Dermis blood vessel endothelial cell (primary cell): Measurements from ENCODE around the gene HAUS3. TPM values are rescaled to one million over a fixed set of nuclear protein-coding genes. Genes with fewer than 3 reads are reported as not detected.
"Not testable (repeated sequence)": the region's sequence is repeated elsewhere in the genome, so short reads cannot be mapped to it uniquely, and the experiment has no call there.

Experiments
- DNase-seq: peaks from one replicate; pipeline ENCODE4 v3.0.0; 2010
- total RNA-seq: library from RNA; depleted of rRNA; stranded (reverse); fragments of >200 nt; gene quantifications from 2 replicates; pipeline ENCODE4 v1.2.3, GENCODE V29; 2014

Gene HAUS3
- total RNA-seq, 1 donor from 2014 or later = 14.0 TPM

DNA sequence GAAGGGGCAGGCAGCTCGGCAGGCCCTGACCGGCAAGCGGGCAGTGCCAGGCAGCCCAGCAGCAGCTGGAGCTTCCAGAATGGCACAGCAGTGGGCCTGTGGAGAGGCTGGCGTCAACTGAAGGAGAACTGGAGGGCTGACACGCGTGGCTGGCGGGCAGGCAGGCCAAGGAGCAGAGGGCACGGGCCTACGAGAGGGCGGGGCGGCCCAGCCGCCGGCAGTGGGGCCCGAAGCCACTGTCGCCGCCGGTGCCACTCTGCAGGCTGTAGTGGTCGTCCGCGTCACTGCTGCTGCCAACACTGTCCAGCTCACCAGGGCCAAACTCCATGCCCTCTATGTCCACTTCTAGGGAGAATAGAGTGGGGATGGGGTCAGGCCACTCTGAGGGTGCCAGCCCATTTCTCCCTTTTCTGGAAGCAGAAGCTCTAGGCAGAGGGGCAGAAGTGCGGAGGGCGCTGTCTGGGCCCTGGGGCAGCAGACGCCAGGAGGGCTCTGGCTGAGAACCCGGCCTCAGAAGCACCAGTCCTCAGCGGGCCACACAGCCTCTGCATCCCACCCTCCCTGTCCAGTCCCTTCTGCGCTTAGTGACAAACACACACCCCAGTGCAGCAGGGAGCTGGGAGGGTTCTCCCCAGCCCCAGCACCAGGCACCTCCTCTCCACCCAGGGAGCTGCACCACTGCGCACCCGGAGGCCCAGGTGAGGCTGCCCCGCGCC lies 8.6 kb upstream of the HAUS3 start:
- no peak for DNase-seq

DNA sequence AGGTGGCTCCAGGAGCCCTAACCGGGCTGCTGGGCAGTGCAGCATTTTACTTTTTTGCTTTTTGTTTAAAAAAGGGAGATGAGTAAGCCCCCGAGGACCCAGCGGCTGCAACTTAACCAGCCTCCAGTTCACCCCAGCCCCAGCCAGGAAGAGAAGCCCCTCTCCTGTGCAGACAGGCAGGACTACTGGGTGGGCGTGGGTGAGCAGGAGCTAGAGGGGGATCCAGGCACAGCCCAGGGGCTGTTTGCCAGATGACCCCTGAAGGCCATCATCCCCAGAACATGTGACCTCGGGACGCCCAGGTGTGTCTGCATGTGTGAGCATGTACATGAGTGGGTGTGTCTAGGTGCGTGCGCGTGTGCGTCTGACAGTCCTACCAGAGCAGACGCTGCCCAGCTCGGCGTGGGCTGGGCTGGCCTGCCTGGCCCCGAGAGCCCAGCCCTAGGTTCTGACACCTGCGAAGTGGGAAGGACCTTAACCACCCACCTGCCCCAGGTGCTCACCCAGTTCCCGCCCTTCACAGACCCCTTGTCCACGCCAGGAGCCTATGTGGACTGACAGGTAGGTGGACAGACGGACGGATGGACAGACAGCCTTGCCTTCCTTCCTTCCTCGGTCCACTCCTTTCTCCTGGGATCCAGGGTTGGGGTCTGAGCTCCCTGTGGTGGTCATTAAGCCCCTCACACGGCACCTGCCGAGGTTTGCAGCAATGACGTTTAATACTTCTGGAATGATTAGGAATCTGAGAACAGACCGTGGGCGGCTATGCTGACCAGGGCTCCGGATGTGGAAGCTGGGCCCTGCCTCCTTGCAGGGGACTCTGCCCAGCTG lies 7.8 kb upstream of the HAUS3 start:
- DNase-seq = no peak

DNA sequence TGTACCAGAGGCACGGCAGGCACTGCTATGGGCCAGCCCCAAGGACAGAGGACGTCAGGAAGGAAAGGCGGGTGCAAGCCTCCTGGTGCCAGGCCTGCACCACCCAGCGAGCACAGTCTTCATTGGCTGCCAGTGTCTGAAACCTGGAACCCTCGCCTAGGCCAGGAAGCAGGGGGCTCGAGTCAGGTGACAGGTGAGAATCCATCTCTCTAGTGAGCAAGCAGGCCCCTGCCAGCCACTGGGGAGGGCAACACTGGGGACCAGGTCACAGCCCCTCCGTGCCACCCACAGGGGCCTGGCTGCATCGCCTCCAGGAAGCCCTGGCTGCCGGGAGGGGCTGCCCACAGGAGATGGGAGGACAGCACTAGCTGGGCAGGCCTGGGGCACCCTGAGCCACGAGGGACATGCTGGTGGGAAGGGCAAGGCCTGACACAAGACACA lies 6.9 kb upstream of the HAUS3 start:
- DNase-seq = no peak

DNA sequence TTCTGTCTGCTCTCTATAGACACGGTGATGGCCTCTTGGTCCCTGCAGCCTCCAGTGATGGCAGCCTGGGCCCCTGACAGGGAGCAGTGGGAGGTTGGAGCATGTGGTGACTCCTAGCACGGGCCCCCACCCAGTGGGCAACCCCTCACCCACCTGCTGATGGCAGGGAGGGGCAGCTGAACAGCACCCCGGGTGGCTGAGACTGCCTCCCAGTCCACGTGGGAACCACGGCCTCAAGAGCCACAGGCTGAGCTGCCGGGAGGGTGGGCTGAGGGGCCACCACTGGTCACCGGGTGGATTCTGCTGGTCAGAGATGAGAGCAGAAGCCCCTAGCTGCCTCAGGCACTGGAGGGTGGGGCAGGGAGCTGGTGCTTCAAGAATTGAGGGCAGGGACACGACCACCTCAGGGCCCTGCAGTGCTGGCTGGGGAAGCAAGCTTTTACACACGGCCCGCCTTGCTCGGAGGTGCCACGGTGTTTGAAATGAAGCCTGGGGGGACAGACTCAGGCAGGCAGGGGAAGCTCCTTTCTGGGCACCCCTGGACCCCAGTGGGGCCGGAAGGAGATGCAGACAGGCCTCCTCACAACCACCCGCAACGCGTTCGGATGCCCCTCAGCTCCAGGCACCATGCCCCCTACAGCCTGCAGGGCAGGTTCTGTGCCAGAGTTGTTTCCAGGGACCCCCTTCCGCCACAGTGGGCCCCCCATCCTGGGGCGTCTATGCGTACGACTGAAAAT lies 6.3 kb upstream of the HAUS3 start:
- DNase-seq = no peak

DNA sequence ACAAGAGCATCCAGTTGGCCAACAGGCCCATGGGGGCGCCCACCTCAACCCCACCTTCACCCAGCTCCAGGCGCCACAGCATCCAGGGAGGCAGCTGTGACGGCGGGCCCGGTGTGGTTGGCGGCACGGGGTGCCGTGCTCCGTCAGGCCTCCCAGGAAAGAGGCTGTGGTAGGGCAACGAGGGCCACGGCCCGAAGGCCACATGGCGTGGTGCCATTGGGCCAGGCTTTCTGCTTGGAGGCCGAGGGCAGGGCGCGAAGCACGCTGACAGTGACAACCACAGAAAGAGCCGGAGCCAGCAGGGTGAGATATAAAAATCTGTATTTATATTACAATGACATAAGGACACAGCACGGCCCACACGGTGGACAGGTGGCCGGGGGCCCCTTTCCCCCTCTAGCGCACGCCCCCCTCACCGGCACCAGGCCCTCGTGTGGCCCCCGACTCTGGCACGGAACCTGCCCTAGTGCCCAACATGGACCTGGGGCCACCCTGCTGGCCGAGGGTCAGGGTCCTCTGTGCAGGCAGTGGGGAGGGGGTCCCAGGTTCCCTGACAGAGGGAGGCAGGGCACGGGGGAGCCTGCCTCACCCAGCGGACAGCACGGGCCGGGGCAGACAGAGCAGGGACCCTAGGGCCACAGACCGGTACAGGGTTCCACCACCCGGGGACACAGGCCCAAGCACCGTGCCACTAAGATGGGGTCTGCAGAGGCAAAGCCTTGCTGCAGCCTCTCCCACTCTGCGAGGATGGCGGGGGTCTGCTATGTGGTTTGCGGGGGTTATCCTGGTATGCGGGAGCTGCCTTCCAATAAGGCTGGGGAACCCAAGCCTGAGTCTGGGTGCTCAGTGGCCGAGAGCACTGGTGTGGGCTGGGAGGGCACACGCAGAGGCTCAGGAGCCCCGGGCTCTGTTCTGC lies 5.5 kb upstream of the HAUS3 start:
- DNase-seq = no peak

DNA sequence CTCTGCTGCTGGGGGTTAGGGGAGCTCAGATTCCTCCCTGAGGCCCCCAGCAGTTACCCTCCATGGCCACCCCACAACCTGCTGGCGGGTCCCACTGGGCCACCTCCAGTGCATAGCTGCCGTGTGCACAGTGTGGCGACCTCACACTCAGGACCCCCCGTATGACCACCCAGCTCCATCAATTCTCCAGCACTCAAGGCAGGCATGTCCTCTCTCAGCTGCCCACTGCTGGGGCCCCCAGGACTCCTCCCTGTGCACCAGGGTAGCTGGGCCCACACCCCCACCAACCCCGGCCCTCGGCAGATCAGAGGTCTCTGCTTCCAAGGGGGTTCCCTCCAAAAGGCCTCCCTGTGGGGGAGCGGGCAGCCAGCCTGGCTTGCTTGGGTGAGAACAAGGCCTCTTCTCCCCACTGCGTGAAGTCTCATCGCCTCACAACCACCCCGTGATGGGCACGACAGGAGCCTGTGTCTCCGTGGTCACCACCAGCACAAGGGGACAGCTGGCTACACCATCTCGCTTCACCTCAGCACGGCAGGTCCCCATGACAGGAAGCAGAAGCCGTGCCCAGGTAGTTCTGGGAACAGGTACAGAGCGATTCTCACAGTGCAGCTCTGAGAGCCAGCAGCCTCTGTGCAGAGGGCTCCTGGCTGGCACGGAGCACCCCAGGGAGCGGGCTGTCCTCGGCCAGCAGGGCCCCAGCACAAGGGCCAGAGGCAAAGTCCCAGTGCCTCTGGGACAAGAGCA lies 4.6 kb upstream of the HAUS3 start:
- no peak for DNase-seq

DNA sequence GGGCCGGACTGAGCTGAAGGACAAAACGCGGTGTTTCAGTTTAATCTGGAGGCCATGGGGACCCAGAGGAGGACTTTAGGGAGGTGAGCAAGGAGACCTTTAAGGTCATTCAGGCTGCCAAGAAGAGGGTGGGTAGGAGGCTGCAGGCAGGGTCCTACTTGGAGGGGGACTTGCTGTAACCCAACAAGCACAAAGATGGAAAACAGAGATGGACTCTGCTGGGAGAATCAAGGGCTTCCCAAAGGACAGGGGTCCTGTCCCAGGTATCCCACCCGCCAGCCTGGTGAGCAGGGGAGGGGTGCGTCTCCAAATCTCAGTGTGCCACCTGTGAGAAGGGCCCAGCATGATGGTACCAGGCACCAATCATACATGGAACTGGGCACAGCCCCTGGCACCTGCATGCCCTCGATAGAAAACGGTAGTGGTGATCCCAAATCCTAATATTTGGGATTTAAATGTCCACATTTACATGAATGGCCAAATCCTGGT lies 3.9 kb upstream of the HAUS3 start:
- no peak for DNase-seq

DNA sequence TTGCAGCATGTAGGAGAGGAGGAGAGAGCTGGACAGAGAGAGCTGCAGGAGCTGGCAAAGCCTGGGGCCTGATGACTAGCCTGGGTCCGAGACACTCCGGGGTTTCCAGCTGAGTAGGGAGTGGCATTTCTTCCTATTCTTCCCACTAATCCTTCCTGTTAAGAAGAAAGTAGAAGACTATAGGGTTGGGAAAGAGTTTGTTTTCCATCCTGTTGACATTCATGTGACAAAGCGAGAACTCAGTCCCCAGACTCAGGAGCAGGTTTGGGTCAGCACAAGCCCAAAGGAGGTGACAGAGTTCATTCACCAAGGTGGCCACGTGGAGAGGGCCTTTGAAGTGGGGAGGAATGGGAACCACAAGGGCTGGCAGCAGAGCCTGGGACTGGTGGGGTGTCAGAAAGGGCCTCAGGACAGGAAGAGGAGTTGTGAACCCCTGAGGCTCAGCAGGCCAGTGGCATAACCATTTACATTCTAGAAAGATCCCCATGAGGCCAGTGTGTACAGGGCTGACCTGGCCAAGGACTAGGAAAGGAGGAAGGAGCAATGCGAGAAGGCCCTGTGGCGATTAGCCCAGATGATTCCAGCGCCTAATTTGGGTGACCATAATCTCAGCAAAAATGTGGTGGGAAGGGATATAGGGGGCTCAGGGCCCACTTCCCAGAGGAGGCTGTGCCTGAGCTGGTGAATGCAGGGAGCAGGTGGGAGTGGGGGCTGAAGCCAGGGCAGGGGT lies 3.3 kb upstream of the HAUS3 start:
- no peak for DNase-seq

DNA sequence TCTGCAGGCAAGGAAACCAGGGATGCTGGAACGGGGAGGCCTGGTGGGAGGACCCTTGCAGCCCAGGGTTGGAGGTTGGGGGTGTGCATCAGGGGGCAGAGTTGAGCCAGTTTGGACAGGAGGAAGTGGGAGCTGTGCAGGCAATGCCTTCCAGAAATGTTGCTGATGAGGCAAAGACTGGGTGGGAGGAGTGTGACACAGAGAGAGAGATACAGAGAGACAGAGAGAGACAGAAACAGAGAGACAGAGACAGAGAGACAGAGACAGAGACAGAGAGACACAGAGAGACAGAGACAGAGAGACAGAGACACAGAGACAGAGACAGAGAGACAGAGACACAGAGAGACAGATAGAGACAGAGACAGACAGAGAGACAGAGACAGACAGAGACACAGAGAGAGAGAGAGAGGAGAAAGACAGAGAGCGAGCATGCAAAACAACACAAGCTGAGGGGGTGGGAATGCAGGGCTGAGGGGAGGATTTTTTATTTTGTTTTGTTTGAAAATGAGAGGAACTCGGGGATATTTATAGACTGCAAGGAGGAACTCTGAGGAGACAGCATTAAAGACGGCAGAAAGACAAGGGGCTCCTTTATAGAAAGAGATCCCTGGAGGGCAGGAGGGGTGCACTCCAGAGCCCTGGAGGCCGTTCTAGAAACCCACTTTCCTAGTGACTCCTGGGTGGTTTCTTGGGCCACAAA lies 1.9 kb upstream of the HAUS3 start:
- peak; percentile 37 for DNase-seq

DNA sequence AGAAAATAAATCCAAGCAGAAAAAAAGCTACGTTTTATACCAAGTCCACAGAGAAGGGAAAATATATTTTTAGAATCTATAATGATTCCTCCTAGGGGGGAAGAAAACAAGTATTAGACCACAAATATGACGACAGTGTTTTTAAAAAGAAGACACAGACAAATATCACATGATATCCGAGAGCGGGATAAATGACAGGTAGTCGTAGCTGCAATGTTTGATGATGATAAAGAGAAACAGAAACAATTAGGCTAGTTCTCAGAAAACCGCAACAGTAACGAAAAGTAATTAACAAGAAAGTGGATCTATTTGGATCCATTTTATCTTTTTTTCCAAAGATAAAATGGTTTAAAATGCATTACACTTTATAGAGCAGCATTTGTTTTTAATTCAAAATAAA lies 918 bp downstream of the HAUS3 start:
- no peak for DNase-seq

DNA sequence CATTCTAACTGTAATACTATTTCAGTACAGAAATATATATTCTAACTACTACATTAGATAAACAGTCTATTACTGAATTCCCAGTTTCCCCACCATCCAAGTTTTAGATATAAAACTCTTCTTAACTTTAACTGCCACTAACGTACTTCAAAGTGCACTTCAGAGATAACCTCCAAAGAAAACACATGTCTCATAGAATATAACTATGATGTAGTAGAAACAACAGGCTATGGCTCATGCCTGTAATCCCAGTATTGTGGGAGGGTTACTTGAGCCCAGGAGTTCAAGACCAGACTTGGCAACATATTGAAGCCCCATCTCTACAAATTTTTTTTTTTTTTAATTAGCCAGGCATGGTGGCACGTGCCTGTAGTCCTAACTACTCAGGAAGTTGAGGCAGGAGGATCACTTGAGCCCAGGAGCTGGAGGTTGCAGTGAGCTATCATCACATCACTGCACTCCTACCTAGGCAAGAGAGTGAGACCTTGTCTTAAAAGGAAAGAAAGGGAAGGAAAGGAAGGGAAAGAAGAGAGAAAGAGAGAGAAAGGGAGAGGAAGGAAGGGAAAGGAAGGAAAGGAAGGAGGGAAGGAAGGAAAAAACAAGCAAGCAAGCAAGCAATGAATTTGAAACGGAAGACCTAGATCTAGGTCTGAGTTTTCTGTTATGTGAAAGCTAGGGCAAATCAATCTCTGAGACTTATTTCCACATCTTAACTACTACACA lies 4.8 kb downstream of the HAUS3 start:
- no peak for DNase-seq

DNA sequence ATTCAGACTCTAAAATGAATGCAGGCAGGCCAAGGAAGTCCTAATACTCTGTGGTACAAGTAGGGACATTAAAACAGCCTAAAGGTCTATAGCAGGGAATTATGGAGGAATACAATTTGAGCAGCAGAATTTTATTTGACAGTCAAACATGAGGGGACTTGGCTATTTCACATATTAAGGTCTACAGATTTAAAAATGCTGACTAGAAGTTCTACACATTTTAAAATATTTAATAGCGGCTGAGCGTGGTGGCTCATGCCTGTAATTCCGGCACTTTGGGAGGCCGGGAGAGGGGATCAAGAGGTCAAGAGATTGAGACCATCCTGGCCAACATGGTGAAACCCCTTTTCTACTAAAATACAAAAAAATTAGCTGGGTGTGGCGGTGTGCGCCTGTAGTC lies 10.8 kb downstream of the HAUS3 start:
- DNase-seq = no peak

DNA sequence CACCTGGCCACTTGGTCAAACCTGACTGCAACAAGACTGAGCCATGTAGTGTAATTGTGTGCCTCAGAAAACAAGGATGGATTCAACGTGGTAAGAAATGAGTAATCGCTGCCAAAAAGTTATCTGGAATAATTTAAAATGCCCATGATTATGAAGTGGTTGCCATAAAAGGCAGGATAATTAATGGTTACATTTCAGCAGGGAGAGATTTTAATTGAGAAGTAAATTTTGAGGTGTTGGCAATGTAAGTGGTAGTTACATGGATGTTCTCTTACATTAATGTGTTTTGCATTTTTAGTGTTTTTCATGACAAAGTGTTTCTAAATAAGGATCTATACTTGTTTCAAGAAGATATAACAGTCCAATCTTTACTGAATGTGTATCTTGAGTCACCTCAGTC lies 15.7 kb downstream of the HAUS3 start:
- no peak for DNase-seq

DNA sequence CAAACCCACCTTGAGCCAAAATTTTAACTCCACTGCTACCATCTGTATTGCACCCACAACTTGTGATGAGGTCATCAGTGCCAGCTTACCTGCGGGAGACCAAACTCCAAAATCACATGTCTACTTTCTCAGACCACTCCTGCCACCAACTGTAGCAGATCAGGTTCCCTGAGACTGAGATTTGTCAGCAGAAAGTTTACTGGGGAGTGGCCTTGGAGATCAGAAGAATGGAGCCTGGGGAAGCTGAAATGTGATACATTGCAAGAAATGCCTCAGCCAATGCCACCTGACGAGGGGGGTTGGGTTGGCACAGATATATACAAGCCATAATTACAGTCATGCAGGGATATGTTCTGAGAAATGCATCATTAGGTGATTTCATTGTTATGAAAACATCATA lies 19.1 kb downstream of the HAUS3 start:
- no peak for DNase-seq

DNA sequence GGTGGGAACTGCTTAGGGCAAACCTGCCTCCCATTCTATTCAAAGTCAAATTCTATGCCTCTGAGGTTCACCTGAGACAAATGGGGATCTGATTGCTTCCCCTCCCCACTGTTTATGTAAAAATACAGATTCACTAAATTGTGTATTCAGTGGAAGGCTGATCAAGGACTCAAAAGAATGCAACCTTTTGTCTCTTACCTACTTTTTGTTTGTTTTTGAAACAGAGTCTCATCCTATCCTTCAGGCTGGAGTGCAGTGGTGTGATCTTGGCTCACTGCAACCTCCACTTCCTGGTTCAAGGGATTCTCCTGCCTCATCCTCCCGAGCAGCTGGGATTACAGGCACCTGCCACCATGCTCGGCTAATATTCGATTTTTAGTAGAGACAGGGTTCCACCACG lies 20.5 kb downstream of the HAUS3 start:
- not testable (repeated sequence) for DNase-seq

DNA sequence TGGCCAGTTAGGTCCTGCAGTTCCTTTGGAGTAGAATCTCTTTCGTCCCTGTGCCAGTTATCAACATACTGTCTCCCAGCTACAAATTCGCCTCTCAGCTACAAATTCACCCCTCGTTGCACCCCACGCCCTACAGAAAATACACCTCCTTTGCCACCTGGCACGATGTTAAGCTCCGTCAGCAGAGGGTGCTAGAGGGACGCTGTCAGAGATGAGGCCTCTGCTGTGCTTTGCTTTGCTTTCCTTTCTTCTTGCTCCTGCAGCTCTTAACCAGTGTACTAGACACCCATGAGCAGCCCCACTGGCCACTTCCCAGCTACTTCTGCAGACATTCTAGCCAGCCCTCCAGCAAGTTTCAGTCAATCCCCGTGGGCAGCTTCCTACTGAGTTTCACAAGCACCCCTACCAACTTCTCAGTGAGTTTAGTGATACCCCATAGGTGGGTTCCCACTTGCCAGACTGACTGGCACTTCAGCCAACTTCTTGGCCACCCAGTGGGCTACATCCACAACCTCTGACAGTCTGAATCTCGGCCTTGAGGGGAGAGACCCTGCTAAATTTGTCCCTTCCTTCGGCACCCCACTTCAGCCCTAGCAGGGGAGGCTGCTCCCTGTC lies 21.8 kb downstream of the HAUS3 start:
- DNase-seq = peak; percentile 81

DNA sequence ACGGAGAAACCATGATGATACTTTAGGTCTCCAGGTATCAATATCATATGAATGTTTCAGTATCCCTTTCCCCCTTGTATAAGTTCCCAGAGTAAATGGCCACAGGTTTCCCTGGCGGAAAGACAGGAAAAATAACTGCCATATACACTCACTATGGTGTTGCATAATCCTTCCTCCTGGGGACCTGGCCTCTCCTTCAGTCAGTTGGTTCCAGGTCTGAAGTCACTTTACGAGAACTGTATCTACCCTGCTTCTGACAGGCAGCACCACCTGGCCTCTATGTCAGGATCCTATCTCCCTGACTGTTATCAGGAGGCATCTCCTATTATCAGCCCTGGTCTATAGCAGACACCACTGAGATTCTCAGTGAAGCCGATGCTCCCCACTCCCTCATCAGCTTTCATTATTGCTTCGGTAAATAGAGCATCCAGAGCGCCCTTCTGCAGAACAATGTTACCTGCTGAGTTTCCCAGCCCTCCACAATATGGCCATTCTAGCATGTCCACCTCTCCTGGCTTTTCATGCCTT lies 22.6 kb downstream of the HAUS3 start:
- DNase-seq = no peak

DNA sequence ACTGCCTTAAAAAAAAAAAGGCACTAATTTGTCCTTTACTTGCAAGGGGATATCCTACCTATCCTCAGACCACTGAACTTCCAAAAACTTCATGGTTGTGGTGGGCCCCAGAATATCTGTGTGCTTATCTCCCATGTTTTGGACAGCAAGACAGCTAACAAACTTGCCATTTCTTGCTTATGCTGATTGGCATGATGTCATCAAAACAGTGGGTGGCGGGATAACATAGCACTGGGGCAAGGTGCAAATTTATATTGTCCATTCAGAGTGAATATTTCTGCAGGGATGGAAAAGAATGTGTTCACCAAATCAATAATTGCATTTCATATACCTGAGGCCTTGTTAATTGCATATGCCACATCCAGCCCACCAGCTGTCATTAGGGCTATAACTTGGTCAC lies 23.5 kb downstream of the HAUS3 start:
- no peak for DNase-seq

DNA sequence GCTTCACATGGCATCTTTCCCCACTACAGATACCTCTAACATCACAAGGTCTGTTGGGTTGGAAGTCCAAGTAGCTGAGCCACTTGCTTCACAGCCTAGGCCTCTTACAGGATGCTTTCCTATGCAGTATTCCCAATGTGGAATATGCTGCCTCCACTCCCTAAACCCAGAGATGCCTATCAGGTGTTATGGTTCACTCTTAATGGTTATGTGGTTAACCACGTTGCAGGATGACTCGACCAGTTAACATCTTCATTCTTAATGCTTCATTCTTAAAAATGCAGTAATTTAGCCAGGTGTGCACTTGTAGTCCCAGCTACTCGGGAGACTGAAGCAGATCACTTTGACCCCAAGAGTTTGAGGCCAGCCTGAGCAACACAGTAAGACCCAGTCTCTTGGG lies 24.2 kb downstream of the HAUS3 start:
- DNase-seq = no peak
